NB4 (cell line): ENCODE measurements around the gene CPA1.

ENCODE experiments used
- CTCF ChIP-seq: IDR thresholded peaks from one replicate; pipeline ENCODE4 v1.5.1; 2012; ENCODE audit warnings: low read depth, low read length
- MAX ChIP-seq: IDR thresholded peaks from 2 replicates; pipeline ENCODE4 v1.6.1; 2011; ENCODE audit warnings: low read depth, low read length
- POLR2A ChIP-seq: IDR thresholded peaks from 2 replicates; pipeline ENCODE4 v1.6.1; 2011; ENCODE audit warnings: mild to moderate bottlenecking; ENCODE audit not compliant: insufficient read length; ENCODE audit errors: extremely low read depth

GRCh38 chr7:130401578-130401977, 21.3 kb downstream of the CPA1 start:
- TF ChIP-seq CTCF (no peak), MAX (no peak), POLR2A (no peak)
